CD4-positive, alpha-beta T cell (primary cell): ENCODE data around the gene ZNF524. TPM values are rescaled to one million over a fixed set of nuclear protein-coding genes. Genes with fewer than 3 reads are reported as not detected.

Experiments used
- ATAC-seq: fragments of 200-7000 bp; cut with Tn5 transposase; one replicate; pipeline ENCODE4 v1.10.0; 2022; ENCODE audit warnings: mild to moderate bottlenecking; ENCODE audit not compliant: poor library complexity
- CTCF ChIA-PET: fragments of 350-600 bp; sonication (Branson Sonifier 250); formaldehyde crosslinking; loops from one replicate; lab custom pipeline; 2021; ENCODE audit warnings: antibody characterized with exemption, inconsistent platforms; lab: Charles Lee
- POLR2A ChIA-PET: fragments of 350-600 bp; sonication (Branson Sonifier 250); formaldehyde crosslinking; loops from one replicate; lab custom pipeline; 2021; ENCODE audit warnings: antibody characterized with exemption, inconsistent platforms; lab: Charles Lee
- DNase-seq, 14 experiments: peaks; one replicate each; pipeline ENCODE4 v3.0.0-alpha.2; 2013 to 2020; ENCODE audit warnings: mixed read lengths in 2 of 14
- H3K27ac ChIP-seq, 2 donors: one replicate each; pipeline versions ENCODE4 v1.5.1 to v1.7.0; 2013; ENCODE audit warnings: low read length in 2 of 2, low read depth in 1 of 2, mild to moderate bottlenecking in 1 of 2
- H3K27me3 ChIP-seq, 2 experiments: 1 replicate in 1 of 2; 2 replicates in 1 of 2; pipeline versions ENCODE4 v1.6.1 to v1.7.0; 2013; ENCODE audit warnings: low read length in 2 of 2, control low read depth in 1 of 2, mild to moderate bottlenecking in 1 of 2, moderate library complexity in 1 of 2; ENCODE audit not compliant: insufficient read depth in 2 of 2, control insufficient read depth in 1 of 2
- H3K36me3 ChIP-seq: one replicate; pipeline ENCODE4 v1.6.1; 2013; ENCODE audit warnings: low read length, control low read depth; ENCODE audit not compliant: insufficient read depth
- H3K4me1 ChIP-seq: one replicate; pipeline ENCODE4 v1.6.1; 2013; ENCODE audit warnings: low read length, control low read depth; ENCODE audit not compliant: insufficient read depth
- H3K4me3 ChIP-seq: one replicate; pipeline ENCODE4 v1.5.1; 2013; ENCODE audit warnings: mild to moderate bottlenecking, low read length, moderate library complexity
- H3K9me3 ChIP-seq, 2 experiments: 1 replicate in 1 of 2; 2 replicates in 1 of 2; pipeline versions ENCODE4 v1.6.1 to v1.7.0; 2013; ENCODE audit warnings: low read length in 2 of 2, mild to moderate bottlenecking in 2 of 2, control low read depth in 1 of 2, moderate library complexity in 1 of 2; ENCODE audit not compliant: control insufficient read depth in 1 of 2, insufficient read depth in 1 of 2
- H3K27ac Mint-ChIP-seq: one replicate; pipeline ENCODE4 v1.8.0; 2020; ENCODE audit warnings: mixed read lengths
- H3K27me3 Mint-ChIP-seq: one replicate; pipeline ENCODE4 v1.8.0; 2021; ENCODE audit warnings: mixed read lengths
- H3K36me3 Mint-ChIP-seq: one replicate; pipeline ENCODE4 v1.8.0; 2021; ENCODE audit warnings: low read depth, mixed read lengths
- H3K4me1 Mint-ChIP-seq: one replicate; pipeline ENCODE4 v1.8.0; 2021; ENCODE audit warnings: low read depth, mixed read lengths
- H3K4me3 Mint-ChIP-seq: one replicate; pipeline ENCODE4 v1.8.0; 2020; ENCODE audit warnings: mild to moderate bottlenecking, mixed read lengths
- H3K9me3 Mint-ChIP-seq: one replicate; pipeline ENCODE4 v1.8.0; 2020; ENCODE audit warnings: mixed read lengths
- intact Hi-C, 2 experiments: fragments of 100-400 bp; cut with DNase I in 1 of 2; cut with micrococcal nuclease in 1 of 2; formaldehyde crosslinking; loops; one replicate each; pipeline versions ENCODE4 v1.15.1 to v1.9.0; 2023 to 2025; cut with DNase I, micrococcal nuclease
- total RNA-seq, 174 experiments: library from RNA in 2 of 174; stranded (reverse) in 2 of 174; gene quantifications; one replicate each; pipeline ENCODE4 v1.2.3 and lab custom pipeline; 2021 to 2026
- TF ChIP-seq, protein P1 (sequence below): fragments of 200-600 bp; IDR thresholded peaks from one replicate; pipeline ENCODE4 v1.8.0; 2022; ENCODE audit warnings: antibody characterized with exemption, mild to moderate bottlenecking

ZNF524 gene
- total RNA-seq, 2 experiments from 2014 or later: 9.6 to 10.3 TPM

DNA sequence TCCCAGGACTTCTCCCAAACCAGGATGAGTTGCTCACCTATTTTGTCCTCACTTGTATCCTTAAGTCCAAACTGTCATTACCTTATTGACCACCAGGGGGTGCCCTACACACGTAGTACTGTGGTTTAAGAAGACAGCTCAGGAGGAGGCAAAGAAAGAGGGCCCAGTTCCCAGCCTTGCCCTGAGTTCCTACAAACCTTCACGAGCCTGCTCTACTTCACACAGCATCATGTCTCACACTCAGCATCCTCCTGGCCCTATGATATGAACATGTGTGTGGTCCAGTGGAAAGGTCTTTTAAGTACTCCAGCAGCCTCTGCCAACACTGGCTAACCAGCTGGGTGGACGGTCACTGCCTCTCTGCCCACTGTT is 32.4 kb downstream of the ZNF524 start:
- no peaks in the 10 kb centered on the region for H3K9me3 ChIP-seq
- peaks cover 49% of the 10 kb centered on the region for H3K4me1 ChIP-seq
- peak; percentile 43 for ATAC-seq
- H3K27me3 Mint-ChIP-seq: no peaks in the 10 kb centered on the region
- peak; percentile 62 to 95 (median 87) for DNase-seq
- intact Hi-C loops: loop anchor here (1.0 to 10.0 kb wide), 7 partner anchors 8 to 490 kb away; partner anchors contain the start of genes PPP6R1 (in 2 of the 2) and UBE2S (in 1 of the 2)
- H3K4me3 Mint-ChIP-seq: peak overlapping the region; percentile 83
- H3K9me3 Mint-ChIP-seq: no peaks in the 10 kb centered on the region
- peak overlapping the region; percentile 55 for H3K27ac Mint-ChIP-seq
- H3K4me1 Mint-ChIP-seq: peaks cover 45% of the 10 kb centered on the region
- ChIA-PET CTCF (interaction anchor here (0.6 to 4.0 kb wide), 17 partner anchors 9 to 177 kb away, joined by 3 to 48 read pairs (median 9); partner anchors contain the start of genes CCDC106, FIZ1, ZNF524 and ZNF579), POLR2A (interaction anchor here (1.0 to 3.6 kb wide), 14 partner anchors 7 to 379 kb away, joined by 3 to 46 read pairs (median 6); partner anchors contain the start of genes CCDC106, FIZ1, U2AF2 and ZNF524)
- H3K27ac ChIP-seq: no peak overlapping the region
- TF ChIP-seq, protein P1, sequence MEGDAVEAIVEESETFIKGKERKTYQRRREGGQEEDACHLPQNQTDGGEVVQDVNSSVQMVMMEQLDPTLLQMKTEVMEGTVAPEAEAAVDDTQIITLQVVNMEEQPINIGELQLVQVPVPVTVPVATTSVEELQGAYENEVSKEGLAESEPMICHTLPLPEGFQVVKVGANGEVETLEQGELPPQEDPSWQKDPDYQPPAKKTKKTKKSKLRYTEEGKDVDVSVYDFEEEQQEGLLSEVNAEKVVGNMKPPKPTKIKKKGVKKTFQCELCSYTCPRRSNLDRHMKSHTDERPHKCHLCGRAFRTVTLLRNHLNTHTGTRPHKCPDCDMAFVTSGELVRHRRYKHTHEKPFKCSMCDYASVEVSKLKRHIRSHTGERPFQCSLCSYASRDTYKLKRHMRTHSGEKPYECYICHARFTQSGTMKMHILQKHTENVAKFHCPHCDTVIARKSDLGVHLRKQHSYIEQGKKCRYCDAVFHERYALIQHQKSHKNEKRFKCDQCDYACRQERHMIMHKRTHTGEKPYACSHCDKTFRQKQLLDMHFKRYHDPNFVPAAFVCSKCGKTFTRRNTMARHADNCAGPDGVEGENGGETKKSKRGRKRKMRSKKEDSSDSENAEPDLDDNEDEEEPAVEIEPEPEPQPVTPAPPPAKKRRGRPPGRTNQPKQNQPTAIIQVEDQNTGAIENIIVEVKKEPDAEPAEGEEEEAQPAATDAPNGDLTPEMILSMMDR: peak; percentile 65
- H3K36me3 Mint-ChIP-seq: peaks cover 25% of the 10 kb centered on the region
- H3K36me3 ChIP-seq: no peaks in the 10 kb centered on the region
- H3K27me3 ChIP-seq: no peaks in the 10 kb centered on the region
- H3K4me3 ChIP-seq: no peak overlapping the region

DNA sequence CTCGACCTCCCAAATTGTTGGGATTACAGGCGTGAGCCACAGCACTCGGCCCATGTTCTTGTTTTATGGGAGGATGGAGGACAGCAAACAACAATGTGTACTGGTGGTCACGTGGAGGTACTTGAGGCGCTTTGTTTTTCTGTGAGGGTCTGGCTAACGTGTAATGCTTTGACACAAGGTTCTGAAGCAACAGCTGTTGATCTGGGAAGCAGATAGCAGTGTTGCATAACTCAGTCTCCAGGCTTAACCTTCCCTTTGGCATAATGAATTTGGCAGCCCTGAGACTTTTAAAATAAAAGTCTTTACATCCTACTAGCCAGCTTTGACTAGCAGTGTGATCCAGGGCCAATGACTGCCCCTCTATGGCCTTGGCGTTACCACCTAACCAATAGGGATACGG is 33.8 kb downstream of the ZNF524 start:
- H3K36me3 ChIP-seq: peaks cover 3% of the 10 kb centered on the region
- no peaks in the 10 kb centered on the region for H3K27me3 ChIP-seq
- peak overlapping the region; percentile 23 for H3K4me3 Mint-ChIP-seq
- no peaks in the 10 kb centered on the region for H3K27me3 Mint-ChIP-seq
- no peak overlapping the region for H3K4me3 ChIP-seq
- no peaks in the 10 kb centered on the region for H3K9me3 ChIP-seq
- H3K27ac Mint-ChIP-seq: no peak overlapping the region
- CTCF ChIA-PET: interaction anchor here (0.5 to 4.0 kb wide), 6 partner anchors 12 to 176 kb away, joined by 3 to 48 read pairs (median 10); partner anchors contain the start of genes ZNF579 and ZNF865
- intact Hi-C loops: loop anchor here (2.0 to 10.0 kb wide), 7 partner anchors 41 to 492 kb away; partner anchors contain the start of genes PPP6R1 (in 2 of the 2), EPN1 (in 1 of the 2), UBE2S (in 1 of the 2) and ZNF579 (in 1 of the 2)
- no peak for ATAC-seq
- TF ChIP-seq, protein P1: no peak
- H3K27ac ChIP-seq: no peak overlapping the region
- H3K4me1 ChIP-seq: peaks cover 59% of the 10 kb centered on the region
- peaks cover 55% of the 10 kb centered on the region for H3K4me1 Mint-ChIP-seq
- no peaks in the 10 kb centered on the region for H3K9me3 Mint-ChIP-seq
- peak in 1 of 14 experiments; percentile 20 for DNase-seq
- H3K36me3 Mint-ChIP-seq: peaks cover 32% of the 10 kb centered on the region
- POLR2A ChIA-PET: interaction anchor here (1.3 to 3.6 kb wide), 8 partner anchors 9 to 516 kb away, joined by 3 to 46 read pairs (median 14); partner anchors contain the start of genes CCDC106, FIZ1, PPP1R12C and U2AF2

DNA sequence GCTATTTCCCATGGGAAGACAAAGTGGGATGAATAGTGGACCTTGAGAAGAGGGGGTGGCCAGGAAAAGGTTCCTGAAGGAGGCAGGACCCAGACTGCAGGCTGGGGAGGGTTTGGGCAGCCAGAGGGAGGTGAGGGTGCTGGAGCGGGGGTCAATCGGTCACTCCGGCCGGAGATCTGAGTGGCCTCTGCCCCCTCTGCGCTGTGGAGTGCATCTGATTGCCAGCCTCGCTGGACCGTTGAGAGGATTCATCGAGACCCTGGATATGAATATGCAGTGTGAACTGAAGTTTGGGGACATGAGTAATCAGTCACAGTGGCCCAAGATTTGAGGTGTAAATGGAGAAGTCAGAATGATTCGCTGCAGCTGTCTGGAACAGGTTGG is 35.2 kb downstream of the ZNF524 start:
- Histone ChIP-seq H3K9me3 (peaks cover 0 to 3% of the 10 kb centered on the region in 2 experiments), H3K27ac (peak overlapping the region; percentile 98 to 100), H3K27me3 (no peaks in the 10 kb centered on the region), H3K4me3 (peak overlapping the region; percentile 69), H3K4me1 (peaks cover 70% of the 10 kb centered on the region), H3K36me3 (peaks cover 3% of the 10 kb centered on the region)
- Mint-ChIP-seq H3K36me3 (peaks cover 35% of the 10 kb centered on the region), H3K4me1 (peaks cover 66% of the 10 kb centered on the region), H3K27ac (peak overlapping the region; percentile 99), H3K9me3 (peaks cover 3% of the 10 kb centered on the region), H3K27me3 (no peaks in the 10 kb centered on the region), H3K4me3 (peak overlapping the region; percentile 96)
- intact Hi-C loops: loop anchor here (2.0 to 10.0 kb wide), 4 partner anchors 39 to 381 kb away; partner anchors contain the start of genes PPP6R1 (in 2 of the 2), EPN1 (in 1 of the 2), UBE2S (in 1 of the 2) and ZNF579 (in 1 of the 2)
- TF ChIP-seq, protein P1: no peak
- DNase-seq: peak in 2 of 14 experiments; percentile 56 to 58
- no peak for ATAC-seq
- POLR2A ChIA-PET: interaction anchor here (0.6 to 3.6 kb wide), 18 partner anchors 8 to 376 kb away, joined by 3 to 46 read pairs (median 10); partner anchors contain the start of genes CCDC106, FIZ1, ISOC2 and PPP6R1
- CTCF ChIA-PET: interaction anchor here (1.4 to 5.0 kb wide), 3 partner anchors 19 to 132 kb away, joined by 3 to 29 read pairs (median 6); partner anchors contain the start of genes U2AF2 and ZNF865
